ENCODE results near the gene MRPL28.
A peak's percentile ranks its signal among the peaks of the same experiment; 100 is the strongest.

MRPL28 gene

DNA sequence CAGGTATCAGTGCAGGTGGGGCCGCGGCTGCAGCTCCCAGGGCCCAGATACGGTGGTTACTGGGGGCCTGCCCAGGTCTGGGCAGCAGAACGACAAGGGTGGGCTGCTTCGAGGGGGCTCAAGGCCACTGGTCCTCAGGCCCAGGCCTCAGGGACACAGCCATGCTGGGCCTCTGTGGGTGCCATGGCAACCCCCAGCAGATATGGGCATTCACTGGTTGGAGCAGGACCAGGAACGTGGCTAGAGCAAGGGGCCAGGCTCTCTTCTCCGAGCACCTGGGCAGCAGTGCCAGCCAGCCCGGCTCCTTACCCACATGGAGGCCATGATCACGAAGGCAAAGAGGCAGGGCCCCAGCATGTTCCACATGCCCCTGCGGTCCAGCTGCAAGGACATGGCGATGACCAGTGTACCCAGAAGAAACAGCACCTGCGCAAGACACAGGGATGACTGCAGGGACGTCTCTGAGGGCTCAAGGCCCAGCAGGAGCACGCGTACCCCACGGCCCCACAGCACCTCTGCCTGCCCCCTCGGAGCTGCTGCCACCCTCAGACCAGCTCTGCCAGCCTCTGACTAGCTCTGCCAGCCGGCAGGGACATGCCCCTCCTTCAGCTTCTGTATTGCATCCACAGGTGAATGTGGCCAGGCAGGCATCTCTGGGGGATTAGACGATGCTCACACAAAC, 2.1 kb upstream of the MRPL28 start:
- Histone ChIP-seq H3K36me3 (ENCODE audit: insufficient read depth, low read length) (peaks cover 84% of the 10 kb centered on the region), H3K27ac (ENCODE audit: low read length) (no peak overlapping the region)

DNA sequence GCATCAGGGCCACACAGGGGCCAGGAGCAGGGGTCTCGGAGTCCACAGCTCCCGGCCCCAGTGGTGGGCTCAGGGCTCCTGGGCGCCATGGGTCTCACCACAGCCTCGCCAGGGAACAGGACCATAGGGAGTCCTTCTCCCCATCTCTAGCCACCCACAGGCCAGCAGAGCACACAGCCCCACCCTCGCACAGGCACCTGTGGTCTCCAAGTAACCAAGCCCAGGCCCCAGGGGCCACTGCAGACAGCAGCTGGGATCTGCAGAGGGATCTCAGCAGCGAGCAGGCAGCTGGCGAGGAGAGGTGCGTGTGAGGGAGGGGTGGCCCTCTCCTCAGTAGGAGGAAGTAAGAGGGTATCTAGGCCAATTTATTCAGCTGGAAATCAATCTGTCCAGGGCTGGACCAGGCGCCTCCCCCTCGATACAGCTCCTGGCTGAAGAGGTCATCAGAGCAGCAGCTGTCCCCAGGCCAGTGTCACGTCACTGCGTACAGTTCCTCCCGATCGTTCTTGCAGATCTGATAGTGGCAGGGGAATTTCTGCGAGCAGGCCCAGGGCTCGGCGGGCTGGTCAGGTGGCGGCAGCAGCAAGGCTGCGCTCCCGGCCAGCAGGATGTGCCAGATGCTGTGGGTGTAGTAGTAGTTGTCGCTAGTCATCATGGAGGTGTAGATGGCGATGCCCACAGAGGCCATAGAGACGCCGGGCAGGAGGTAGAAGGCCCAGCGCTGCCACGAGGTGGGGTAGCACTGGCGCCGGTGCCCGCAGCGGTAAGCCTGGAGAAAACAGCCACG, 1.4 kb upstream of the MRPL28 start:
- peaks cover 18% of the 10 kb centered on the region for H4K20me1 ChIP-seq (ENCODE audit: insufficient read depth, low read length)
- peaks cover 27% of the 10 kb centered on the region for H3K4me1 ChIP-seq (ENCODE audit: insufficient read depth, low read length)
- H3K4me2 ChIP-seq (ENCODE audit: insufficient read depth, low read length), result peak overlapping the region; percentile 68
- no peak for DNase-seq
- no peaks in the 10 kb centered on the region for H3K9me3 ChIP-seq (ENCODE audit: insufficient read depth, low read length, severe bottlenecking)
- H2AFZ ChIP-seq (ENCODE audit: low read depth, low read length), result no peak overlapping the region
- peak overlapping the region; percentile 77; the same call in 1 of the 2 replicates for H3K27ac ChIP-seq (ENCODE audit: low read length)
- peaks cover 7% of the 10 kb centered on the region for H3K79me2 ChIP-seq (ENCODE audit: insufficient read depth, low read length)
- TF ChIP-seq EZH2 (IDR thresholded peaks at IDR 0.05; ENCODE audit: borderline replicate concordance, low read depth, low read length, severe bottlenecking) (no peak), CTCF (IDR thresholded peaks at IDR 0.05; ENCODE audit: borderline replicate concordance, extremely low read depth, low read length, poor library complexity, severe bottlenecking) (no peak)
- no peak overlapping the region for H3K4me3 ChIP-seq (ENCODE audit: low read depth in 1 of 2, low read length in 2 of 2)
- H3K36me3 ChIP-seq (ENCODE audit: insufficient read depth, low read length), result peaks cover 84% of the 10 kb centered on the region
- H3K9ac ChIP-seq (ENCODE audit: low read depth, low read length), result peak overlapping the region; percentile 56; the same call in 1 of the 2 replicates
- no peaks in the 10 kb centered on the region for H3K27me3 ChIP-seq (ENCODE audit: insufficient read depth, low read length, poor library complexity)
- no peak for ATAC-seq (ENCODE audit: insufficient read depth, low read depth)

More for the DNA sequence above, 2.1 kb upstream of the MRPL28 start:
- Histone ChIP-seq H3K4me1 (ENCODE audit: insufficient read depth, low read length) (peaks cover 27% of the 10 kb centered on the region), H3K9me3 (ENCODE audit: insufficient read depth, low read length, severe bottlenecking) (no peaks in the 10 kb centered on the region), H2AFZ (ENCODE audit: low read depth, low read length) (no peak overlapping the region), H3K79me2 (ENCODE audit: insufficient read depth, low read length) (peaks cover 7% of the 10 kb centered on the region), H3K4me3 (ENCODE audit: low read depth in 1 of 2, low read length in 2 of 2) (no peak overlapping the region), H3K9ac (ENCODE audit: low read depth, low read length) (no peak overlapping the region), H3K4me2 (ENCODE audit: insufficient read depth, low read length) (no peak overlapping the region), H4K20me1 (ENCODE audit: insufficient read depth, low read length) (peaks cover 13% of the 10 kb centered on the region), H3K27me3 (ENCODE audit: insufficient read depth, low read length, poor library complexity) (no peaks in the 10 kb centered on the region)
- ATAC-seq (ENCODE audit: insufficient read depth, low read depth) (no peak), DNase-seq (no peak)
- TF ChIP-seq EZH2 (IDR thresholded peaks at IDR 0.05; ENCODE audit: borderline replicate concordance, low read depth, low read length, severe bottlenecking) (no peak), CTCF (IDR thresholded peaks at IDR 0.05; ENCODE audit: borderline replicate concordance, extremely low read depth, low read length, poor library complexity, severe bottlenecking) (no peak)

DNA sequence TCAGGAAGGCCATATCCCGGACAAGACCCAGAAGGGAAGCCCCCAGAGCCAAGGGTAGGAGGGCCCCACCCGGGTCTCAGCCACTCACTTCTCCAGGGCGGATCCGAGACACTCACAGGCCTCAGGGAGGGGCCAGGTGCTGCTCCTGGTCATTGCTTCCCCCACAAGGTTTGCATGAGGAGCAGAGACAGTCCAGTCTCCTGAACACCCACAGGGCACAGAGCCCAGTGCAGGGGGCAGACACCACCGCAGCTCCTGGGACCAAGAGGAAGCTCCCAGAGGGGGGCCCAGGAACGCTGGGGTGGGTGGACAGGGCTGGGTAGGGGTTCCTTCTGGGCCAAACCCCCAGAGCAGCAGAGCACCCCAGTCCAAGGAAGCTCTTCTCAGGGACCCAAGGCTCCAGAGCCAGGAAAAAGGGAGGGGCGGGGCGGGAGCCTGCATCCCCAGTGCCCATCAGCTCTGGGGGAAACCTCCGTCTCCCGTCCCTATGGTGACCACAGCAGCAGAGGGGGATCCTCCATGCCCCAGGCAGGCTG, 709 bp upstream of the MRPL28 start:
- Histone ChIP-seq H3K79me2 (ENCODE audit: insufficient read depth, low read length) (peaks cover 7% of the 10 kb centered on the region), H3K9ac (ENCODE audit: low read depth, low read length) (peak overlapping the region; percentile 56), H3K27ac (ENCODE audit: low read length) (peak overlapping the region; percentile 77), H3K4me1 (ENCODE audit: insufficient read depth, low read length) (peaks cover 27% of the 10 kb centered on the region), H4K20me1 (ENCODE audit: insufficient read depth, low read length) (peaks cover 20% of the 10 kb centered on the region; the same call in 1 of the 2 replicates), H3K4me2 (ENCODE audit: insufficient read depth, low read length) (peak overlapping the region; percentile 68), H3K4me3 (ENCODE audit: low read depth in 1 of 2, low read length in 2 of 2) (peak overlapping the region; percentile 8 to 50; a peak in 3 of 4 replicates), H3K36me3 (ENCODE audit: insufficient read depth, low read length) (peaks cover 82% of the 10 kb centered on the region), H3K27me3 (ENCODE audit: insufficient read depth, low read length, poor library complexity) (no peaks in the 10 kb centered on the region), H2AFZ (ENCODE audit: low read depth, low read length) (peak overlapping the region; percentile 56), H3K9me3 (ENCODE audit: insufficient read depth, low read length, severe bottlenecking) (no peaks in the 10 kb centered on the region)
- no peak for TF ChIP-seq CTCF (IDR thresholded peaks at IDR 0.05; ENCODE audit: borderline replicate concordance, extremely low read depth, low read length, poor library complexity, severe bottlenecking)
- TF ChIP-seq EZH2 (IDR thresholded peaks at IDR 0.05; ENCODE audit: borderline replicate concordance, low read depth, low read length, severe bottlenecking), result no peak
- ATAC-seq (ENCODE audit: insufficient read depth, low read depth) (peak; percentile 17; the same call in 1 of the 3 replicates), DNase-seq (no peak)

Data from DND-41 (cell line).